K562 (cell line): ENCODE measurements around the gene SULT2B1. TPM values are rescaled to one million over a fixed set of nuclear protein-coding genes. Genes with fewer than 3 reads are reported as not detected.

Source experiments
- ATAC-seq: fragments of 200-7000 bp; cut with Tn5 transposase; 3 replicates; pipeline ENCODE4 v1.9.1; 2020; ENCODE audit warnings: moderate library complexity
- BruUV-seq: library from RNA; stranded (reverse); fragments of 400-500 nt; replicated peaks from 2 replicates; lab custom pipeline; 2021; lab: Mats Ljungman, UMichigan
- CTCF ChIA-PET: fragments of 300-600 bp; formaldehyde crosslinking; extraction: SDS; loops from one replicate; lab custom pipeline; 2021; ENCODE audit warnings: low intra/inter-chr PET ratio; lab: Yijun Ruan, JAX
- POLR2A ChIA-PET: fragments of 300-600, 350-650 bp; sonication (Branson Sonifier 250); formaldehyde crosslinking; extraction: SDS; loops from one replicate; lab custom pipeline; 2021; ENCODE audit warnings: antibody characterized with exemption, inconsistent platforms; lab: Yijun Ruan, JAX
- DNase-seq, 4 experiments: peaks; one replicate each; pipeline versions ENCODE4 v3.0.0 to v3.0.0-alpha.2; 2011 to 2018; ENCODE audit warnings: low spot score in 3 of 4, mixed read lengths in 3 of 4; ENCODE audit errors: extremely low read depth in 1 of 4
- FAIRE-seq: peaks from 2 replicates; lab custom pipeline; 2011; peaks lifted over from hg19 to GRCh38; lab: Jason Lieb, UNC
- H2AFZ ChIP-seq: 2 replicates; pipeline ENCODE4 v1.6.0; 2011; ENCODE audit warnings: low read depth, low read length, control low read depth, inconsistent platforms
- H3K27ac ChIP-seq: fragments of 200-600 bp; 3 replicates; pipeline ENCODE4 v1.8.0; 2011; ENCODE audit warnings: low read depth, mild to moderate bottlenecking, control low read depth, inconsistent platforms, low read length, moderate library complexity, mixed read lengths; ENCODE audit errors: extremely low read depth
- H3K27me3 ChIP-seq, 2 experiments: fragments of 300-600 bp in 1 of 2; 2 replicates in 1 of 2; 3 replicates in 1 of 2; pipeline versions ENCODE4 v1.6.0 to v1.8.0; 2011; ENCODE audit warnings: inconsistent platforms in 2 of 2, low read length in 2 of 2, mild to moderate bottlenecking in 1 of 2, mixed read lengths in 1 of 2, moderate library complexity in 1 of 2; ENCODE audit not compliant: control insufficient read depth in 2 of 2, insufficient read depth in 2 of 2
- H3K36me3 ChIP-seq: fragments of 300-600 bp; 3 replicates; pipeline ENCODE4 v1.8.0; 2011; ENCODE audit warnings: mild to moderate bottlenecking, low read length, inconsistent platforms; ENCODE audit not compliant: control insufficient read depth, insufficient read depth
- H3K4me1 ChIP-seq, 2 experiments: fragments of 200-600 bp in 1 of 2; replicated peaks in 1 of 2; 2 replicates in 1 of 2; 3 replicates in 1 of 2; pipeline versions ENCODE4 v1.5.1 to v1.8.0; 2011; ENCODE audit warnings: inconsistent platforms in 2 of 2, low read length in 2 of 2, mild to moderate bottlenecking in 1 of 2, mixed read lengths in 1 of 2, moderate library complexity in 1 of 2; ENCODE audit not compliant: control insufficient read depth in 2 of 2, insufficient read depth in 2 of 2
- H3K4me2 ChIP-seq: 2 replicates; pipeline ENCODE4 v1.6.1; 2011; ENCODE audit warnings: low read length, control low read depth, inconsistent platforms, mixed read lengths; ENCODE audit not compliant: insufficient read depth
- H3K4me3 ChIP-seq: fragments of 200-600 bp; sonication (generic), shearing (Covaris generic); 2 replicates; pipeline ENCODE4 v1.5.1; 2016; ENCODE audit warnings: control low read depth, inconsistent platforms
- H3K79me2 ChIP-seq: fragments of 200-600 bp; 3 replicates; pipeline ENCODE4 v1.8.0; 2011; ENCODE audit warnings: low read length, inconsistent platforms; ENCODE audit not compliant: control insufficient read depth, insufficient read depth
- H3K9ac ChIP-seq, 2 experiments: 2 replicates each; pipeline versions ENCODE4 v1.6.0 to v1.6.1; 2011; ENCODE audit warnings: low read depth in 2 of 2, low read length in 2 of 2, control low read depth in 1 of 2, inconsistent platforms in 1 of 2, mild to moderate bottlenecking in 1 of 2, mixed read lengths in 1 of 2; ENCODE audit not compliant: insufficient read depth in 1 of 2
- H3K9me1 ChIP-seq: one replicate; pipeline ENCODE4 v1.6.0; 2011; ENCODE audit warnings: inconsistent platforms, mild to moderate bottlenecking, low read length, moderate library complexity; ENCODE audit not compliant: control insufficient read depth, insufficient read depth
- H3K9me3 ChIP-seq: replicated peaks from 2 replicates; pipeline ENCODE4 v1.5.1; 2011; ENCODE audit warnings: low read depth, low read length, inconsistent platforms; ENCODE audit not compliant: control insufficient read depth, insufficient read depth
- H4K20me1 ChIP-seq: replicated peaks from 2 replicates; pipeline ENCODE4 v1.6.1; 2011; ENCODE audit warnings: low read length, inconsistent platforms, mixed read lengths; ENCODE audit not compliant: control insufficient read depth, insufficient read depth
- CHD4 ChIP-seq: fragments of 200-600 bp; sonication (generic); IDR thresholded peaks from 3 replicates; pipeline ENCODE4 v1.6.1; 2012; ENCODE audit warnings: low read depth, mild to moderate bottlenecking, mixed read lengths, low read length, inconsistent platforms; ENCODE audit not compliant: insufficient read depth, insufficient replicate concordance, poor library complexity, severe bottlenecking
- CREB3 ChIP-seq: fragments of 450-650 bp; conservative IDR thresholded peaks from 2 replicates; pipeline ENCODE4 v1.6.1; 2016; ENCODE audit warnings: missing genetic modification characterization, low read depth, mild to moderate bottlenecking, missing compliant biosample characterization, moderate library complexity
- EGR1 ChIP-seq: fragments of 450-650 bp; conservative IDR thresholded peaks from 2 replicates; pipeline ENCODE4 v1.6.1; 2017; ENCODE audit warnings: mild to moderate bottlenecking
- EHMT2 ChIP-seq: fragments of 450-650 bp; IDR thresholded peaks from 2 replicates; pipeline ENCODE4 v1.6.1; 2018; ENCODE audit warnings: antibody characterized with exemption
- IRF2 ChIP-seq: sonication (generic); formaldehyde crosslinking; IDR thresholded peaks from 2 replicates; pipeline ENCODE4 v1.8.1; 2022; ENCODE audit warnings: mild to moderate bottlenecking, missing genetic modification reagents
- KLF10 ChIP-seq: fragments of 250-450 bp; sonication (Bioruptor Pico); IDR thresholded peaks from 2 replicates; pipeline ENCODE4 v1.6.1; 2021; ENCODE audit warnings: matching md5 sums
- MAFK ChIP-seq: IDR thresholded peaks from 2 replicates; pipeline ENCODE4 v1.6.1; 2011; ENCODE audit warnings: low read length, improper control_type of control experiment
- MXI1 ChIP-seq: IDR thresholded peaks from 2 replicates; pipeline ENCODE4 v1.6.1; 2011; ENCODE audit warnings: low read depth, mild to moderate bottlenecking, improper control_type of control experiment, low read length
- NFE2L1 ChIP-seq: fragments of 450-650 bp; IDR thresholded peaks from 2 replicates; pipeline ENCODE4 v1.6.1; 2016; ENCODE audit warnings: missing genetic modification characterization, low read depth, mild to moderate bottlenecking, missing compliant biosample characterization, moderate library complexity, borderline replicate concordance
- NR2F6 ChIP-seq: fragments of 450-650 bp; formaldehyde crosslinking; IDR thresholded peaks from 2 replicates; pipeline ENCODE4 v1.4.0; 2020; ENCODE audit warnings: mild to moderate bottlenecking
- PHF8 ChIP-seq: fragments of 200-600 bp; sonication (generic); IDR thresholded peaks from 2 replicates; pipeline ENCODE4 v1.6.1; 2012; ENCODE audit warnings: mixed run types, mild to moderate bottlenecking, inconsistent platforms, low read length, moderate library complexity, borderline replicate concordance
- POLR3A ChIP-seq: IDR thresholded peaks from 2 replicates; pipeline ENCODE4 v1.6.1; 2011; ENCODE audit warnings: borderline replicate concordance, mild to moderate bottlenecking, moderate library complexity; ENCODE audit not compliant: insufficient read length, insufficient read depth; ENCODE audit errors: extremely low read depth
- SAFB ChIP-seq: fragments of 200-400 bp; formaldehyde crosslinking; IDR thresholded peaks from 2 replicates; pipeline ENCODE4 v1.6.1; 2017; ENCODE audit warnings: low read depth, low read length, borderline replicate concordance
- SIRT6 ChIP-seq: IDR thresholded peaks from one replicate; pipeline ENCODE4 v1.6.1; 2012; ENCODE audit warnings: low read depth, mild to moderate bottlenecking, control low read depth, inconsistent platforms, low read length, moderate library complexity
- ZBTB12 ChIP-seq: fragments of 250-450 bp; sonication (Bioruptor Pico); IDR thresholded peaks from 2 replicates; pipeline ENCODE4 v1.4.0; 2020
- ZNF449 ChIP-seq: fragments of 250-450 bp; sonication (Bioruptor Pico); IDR thresholded peaks from 2 replicates; pipeline ENCODE4 v1.8.0; 2022; ENCODE audit warnings: moderate library complexity, mild to moderate bottlenecking, inconsistent platforms
- ZNF583 ChIP-seq: fragments of 250-450 bp; sonication (Bioruptor Pico); IDR thresholded peaks from 2 replicates; pipeline ENCODE4 v1.4.0; 2020
- WGBS: fragments of 100-300 bp; shearing (Covaris generic); methylation state at CpG from one replicate; pipeline ENCODE4 v1.1.6; 2016; ENCODE audit warnings: low coverage, mixed read lengths; ENCODE audit not compliant: insufficient coverage; ENCODE audit errors: missing lambda C conversion rate; 5-methylcytosine and 5-hydroxymethylcytosine counted together
- in situ Hi-C: fragments of 300-500 bp; cut with MboI; formaldehyde crosslinking; loops from 4 replicates; pipeline ENCODE4 v1.15.0; 2018; ENCODE audit warnings: inconsistent platforms, mixed read lengths
- intact Hi-C: fragments of 100-400 bp; cut with micrococcal nuclease; formaldehyde crosslinking; loops from 2 replicates; pipeline ENCODE4 v1.14.2; 2022
- polyA plus RNA-seq, 8 experiments: library from polyadenylated mRNA; depleted of rRNA in 4 of 8; stranded (reverse) in 5 of 8; unstranded in 3 of 8; fragments of >200 nt; fragmentation: Nextera tagmentation in 2 of 8; fragmentation: Illumina TruSeq in 1 of 8; extraction: Ambion mirVana in 2 of 8; extraction: Trizol in 1 of 8; gene quantifications; 2 replicates each; pipeline versions ENCODE4 v1.2.1 to v1.2.3, GENCODE V29; 2011 to 2014; ENCODE audit warnings: inconsistent platforms in 1 of 8, missing spikeins in 1 of 8
- total RNA-seq, 7 experiments: library from RNA; depleted of rRNA in 6 of 7; stranded (reverse); fragments of >200 nt in 6 of 7; fragmentation: Illumina TruSeq in 2 of 7; extraction: Trizol in 2 of 7; gene quantifications; 2 replicates each; pipeline versions ENCODE4 v1.2.1 to v1.2.3, GENCODE V29; 2011 to 2021; ENCODE audit warnings: low replicate concordance in 1 of 7

SULT2B1 gene
- total and polyA plus RNA-seq, 9 of the 15 experiments (the other 6 are each of a cell fraction or from before 2014, with no cell fraction given): 0.09 to 0.62 (median 0.22) TPM; not detected in 2

DNA sequence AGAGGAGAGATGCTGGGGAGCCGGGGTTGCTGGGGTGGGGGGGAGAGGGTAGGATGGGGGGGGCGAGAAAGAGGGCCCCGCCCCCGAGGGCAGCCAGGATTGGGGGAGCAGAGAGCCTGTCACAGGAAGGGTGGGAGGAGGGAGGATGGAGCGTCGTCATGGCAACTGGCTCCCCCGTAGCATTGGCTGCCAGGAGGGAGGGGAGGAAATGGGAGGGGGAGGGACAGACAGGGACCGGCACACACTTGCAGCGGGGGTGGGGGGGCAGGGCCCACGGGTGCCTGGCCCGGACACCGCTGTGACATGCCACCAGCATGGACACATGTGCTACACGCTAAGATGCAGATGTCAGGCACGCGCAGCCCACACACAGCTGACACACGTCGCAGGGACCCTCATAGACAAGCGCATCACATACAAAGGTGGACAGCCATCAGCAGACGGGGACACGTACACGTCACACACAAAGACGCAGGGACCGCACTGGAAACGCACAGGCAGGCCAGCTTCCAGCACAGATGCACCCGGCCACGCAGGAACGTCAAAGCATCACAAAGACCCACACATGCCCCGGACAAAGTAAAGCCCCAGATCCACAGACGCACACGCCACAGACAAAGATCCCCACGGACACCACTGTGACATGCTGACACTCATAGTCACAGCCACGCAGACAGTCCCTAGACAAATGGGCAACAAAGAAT is 40.0 kb upstream of the SULT2B1 start, which contains the start of gene LMTK3:
Gene LMTK3 (minus strand): TSS at position 36 of the 704 bp plus-strand sequence. CDS start 259 bp downstream, outside the sequence.
- in situ Hi-C loops (no loop called here), intact Hi-C loops (no loop called here)
- POLR2A ChIA-PET: interaction anchor here (0.9 kb wide), 1 partner anchor 12 kb away, joined by 3 read pairs; no protein-coding TSS in a partner anchor
- Histone ChIP-seq H3K9me1 (no peaks in the 10 kb centered on the region), H3K4me2 (peak within 1 kb of the TSS; percentile 33), H3K4me3 (no peak within 1 kb of the TSS), H3K27ac (no peak within 1 kb of the TSS; the same call in 2 of the 3 replicates), H4K20me1 (peaks cover 8% of the 10 kb centered on the region; the same call in 1 of the 2 replicates), H2AFZ (peak within 1 kb of the TSS; percentile 46), H3K9me3 (no peaks in the 10 kb centered on the region), H3K36me3 (no peaks in the 10 kb centered on the region), H3K27me3 (peaks cover 7 to 30% of the 10 kb centered on the region in 2 experiments; a peak in 3 of 5 replicates), H3K9ac (peak within 1 kb of the TSS in 1 of 2 experiments; percentile 72; a peak in 1 of 4 replicates), H3K79me2 (no peaks in the 10 kb centered on the region), H3K4me1 (peaks cover 0 to 43% of the 10 kb centered on the region in 2 experiments; a peak in 3 of 5 replicates)
- DNase-seq: peak; percentile 75 to 88 (median 82)
- 7% methylated on average over 19 of the region's 32 CpGs for WGBS
- peak; percentile 66 for ATAC-seq
- CTCF ChIA-PET: no interaction called here
- FAIRE-seq: no peak
- BruUV-seq: no TSS peak
- no peak for TF ChIP-seq IRF2 (CRISPR knock-in tag)
- no peak for TF ChIP-seq SIRT6
- TF ChIP-seq CHD4: no peak
- no peak for TF ChIP-seq ZNF449 (CRISPR knock-in tag)
- TF ChIP-seq MAFK: no peak
- peak; percentile 50; the same call in 1 of the 2 replicates for TF ChIP-seq EGR1
- TF ChIP-seq SAFB: peak; percentile 39; the same call in 1 of the 2 replicates
- no peak for TF ChIP-seq PHF8
- TF ChIP-seq NFE2L1 (tag): no peak
- TF ChIP-seq MXI1: peak; percentile 68; the same call in 1 of the 2 replicates
- TF ChIP-seq POLR3A: no peak
- TF ChIP-seq CREB3 (tag): no peak
- TF ChIP-seq EHMT2: no peak
- no peak for TF ChIP-seq KLF10 (CRISPR knock-in tag)
- no peak for TF ChIP-seq ZBTB12 (CRISPR knock-in tag)
- TF ChIP-seq NR2F6: no peak
- TF ChIP-seq ZNF583 (CRISPR knock-in tag): no peak
